Lung microvascular endothelial cell (primary cell): ENCODE results near the gene MAPKAPK3. TPM values are rescaled to one million over a fixed set of nuclear protein-coding genes. Genes with fewer than 3 reads are reported as not detected.

Source experiments
- DNase-seq, 2 donors: peaks; one replicate each; pipeline versions ENCODE4 v3.0.0 to v3.0.0-alpha.2; 2010; ENCODE audit warnings: low read depth in 2 of 2
- total RNA-seq: library from RNA; depleted of rRNA; stranded (reverse); fragments of >200 nt; gene quantifications from 2 replicates; pipeline ENCODE4 v1.2.1, GENCODE V29; 2014

The MAPKAPK3 gene
- total RNA-seq, 1 donor from 2014 or later = 2.6 TPM

DNA sequence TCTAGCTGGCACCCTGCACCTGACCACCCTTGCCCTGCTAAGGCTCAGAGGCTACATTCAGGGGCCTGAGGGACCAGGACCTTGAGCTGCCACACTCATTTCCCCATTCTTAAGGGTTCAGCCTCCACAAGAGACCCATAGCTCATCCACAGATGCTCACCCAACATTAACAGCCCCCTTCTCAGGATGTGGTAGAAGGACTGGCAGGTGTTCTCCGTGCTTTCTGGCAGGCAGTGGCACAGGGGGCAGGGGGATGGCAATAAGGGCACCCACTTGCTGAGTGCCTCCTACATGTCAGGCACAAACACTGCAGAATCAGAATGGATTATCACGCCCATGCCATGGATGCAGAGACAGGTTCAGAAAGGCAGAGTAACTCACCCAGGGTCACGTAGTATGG lies 9.4 kb downstream of the MAPKAPK3 start:
- DNase-seq = no peak

DNA sequence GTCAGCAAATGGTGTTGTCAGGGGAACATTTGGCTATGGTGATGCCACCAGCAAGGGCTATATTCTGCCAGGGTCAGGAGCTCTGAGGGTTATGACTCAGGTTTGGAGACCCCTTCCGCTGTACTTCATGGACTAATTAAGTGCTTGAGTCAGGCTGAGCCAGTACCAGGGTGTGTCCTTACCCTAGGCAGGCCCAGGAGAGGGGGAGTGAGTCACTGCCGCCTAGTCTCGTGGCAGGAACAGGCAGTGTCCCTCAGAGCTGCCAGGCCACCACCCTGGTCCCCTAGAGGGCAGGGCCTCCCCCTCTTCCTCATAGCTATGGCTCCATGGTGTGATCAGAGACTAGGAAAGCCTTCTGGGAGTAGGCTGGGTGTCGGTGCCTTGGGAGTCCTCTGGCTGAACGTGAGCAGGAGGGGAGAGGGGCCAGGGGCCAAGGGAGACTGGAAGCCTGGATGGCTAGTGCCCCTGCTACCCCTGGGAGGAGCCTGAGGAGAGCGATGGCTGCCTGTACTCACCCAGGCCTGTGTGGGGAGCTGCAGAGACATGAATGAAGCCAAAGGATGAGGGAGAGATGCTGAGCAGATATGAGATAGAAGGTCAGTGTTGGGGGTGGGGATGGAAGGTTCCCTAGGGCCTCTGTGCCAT lies 10.6 kb downstream of the MAPKAPK3 start:
- peak in 1 of 2 donors; percentile 56 for DNase-seq

DNA sequence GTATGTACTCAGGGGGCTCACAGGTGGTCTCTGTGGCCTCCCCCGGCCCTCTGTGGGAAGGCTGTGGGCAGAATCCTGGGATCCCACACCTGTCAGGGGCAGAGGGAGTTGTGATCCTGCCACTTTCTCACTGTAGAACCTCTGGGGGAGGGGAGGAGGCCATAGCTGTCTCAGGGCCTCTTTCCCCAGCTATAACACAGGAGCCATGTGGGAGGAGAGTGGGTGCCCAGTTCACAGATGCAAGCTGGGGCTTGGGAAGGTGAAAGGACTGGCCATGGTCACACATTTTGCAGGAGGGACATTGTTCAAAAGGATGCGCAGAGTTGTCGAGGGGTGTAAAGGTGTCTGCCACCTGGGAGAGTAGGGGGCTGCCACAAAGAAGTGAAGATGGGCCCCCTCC lies 11.7 kb downstream of the MAPKAPK3 start:
- no peak for DNase-seq

DNA sequence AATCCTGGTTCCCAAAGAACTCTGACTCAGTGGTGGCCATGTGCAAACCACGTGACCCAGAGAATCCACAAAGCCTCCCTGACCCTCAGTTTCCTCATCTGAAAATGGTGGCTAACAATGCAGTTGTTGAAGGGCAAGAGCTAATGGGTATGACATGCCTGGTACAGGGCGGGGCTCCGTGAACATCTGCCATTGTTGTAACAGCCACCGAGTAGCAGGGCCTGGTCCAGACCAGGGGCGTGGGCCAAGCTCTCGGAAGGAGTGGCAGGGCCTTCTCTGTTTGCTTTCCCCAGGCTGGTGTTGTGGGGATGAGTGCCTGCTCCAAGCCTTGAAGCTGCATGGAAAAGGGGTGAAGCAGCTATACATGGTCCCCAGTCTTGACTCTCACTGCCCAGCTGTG lies 13.4 kb downstream of the MAPKAPK3 start:
- no peak for DNase-seq

DNA sequence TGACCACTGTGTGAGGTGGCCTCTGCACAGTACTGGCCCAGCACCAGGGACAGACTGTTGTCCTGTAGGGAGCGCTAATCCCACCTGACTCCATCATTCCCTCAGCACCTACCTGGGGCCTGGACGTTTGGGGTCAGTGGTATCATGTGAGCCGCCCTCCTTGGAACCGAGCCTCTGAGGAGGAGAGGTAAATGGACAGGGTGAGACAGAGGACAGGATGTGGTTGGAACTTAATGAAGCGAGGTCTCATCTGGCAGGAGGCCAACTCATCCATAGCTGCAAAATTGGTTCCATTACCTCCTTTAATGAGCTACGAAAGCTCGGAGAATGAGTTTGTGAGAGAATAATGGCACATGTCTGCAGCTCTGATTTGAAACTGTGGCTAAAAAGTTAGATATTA lies 13.9 kb downstream of the MAPKAPK3 start:
- no peak for DNase-seq

DNA sequence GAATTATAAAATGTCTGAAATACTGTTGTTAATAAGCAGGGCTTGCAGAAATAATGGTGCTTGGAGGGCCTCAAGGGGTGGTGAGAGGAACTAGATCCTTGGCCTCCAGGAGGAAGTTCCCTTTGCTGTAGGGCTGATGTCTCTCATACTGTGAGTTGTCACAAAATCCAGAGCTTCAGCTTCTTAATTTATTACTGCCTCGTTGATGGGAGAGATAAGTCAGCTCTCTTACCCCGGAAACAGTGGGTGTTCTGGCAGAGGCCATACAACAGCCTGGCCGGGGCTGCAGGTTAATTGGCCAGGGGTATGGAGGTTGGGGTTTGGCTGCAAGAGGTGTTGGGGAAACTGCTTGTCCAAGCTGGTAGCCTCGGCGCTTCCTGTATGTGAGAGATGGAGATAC lies 15.5 kb downstream of the MAPKAPK3 start:
- no peak for DNase-seq

DNA sequence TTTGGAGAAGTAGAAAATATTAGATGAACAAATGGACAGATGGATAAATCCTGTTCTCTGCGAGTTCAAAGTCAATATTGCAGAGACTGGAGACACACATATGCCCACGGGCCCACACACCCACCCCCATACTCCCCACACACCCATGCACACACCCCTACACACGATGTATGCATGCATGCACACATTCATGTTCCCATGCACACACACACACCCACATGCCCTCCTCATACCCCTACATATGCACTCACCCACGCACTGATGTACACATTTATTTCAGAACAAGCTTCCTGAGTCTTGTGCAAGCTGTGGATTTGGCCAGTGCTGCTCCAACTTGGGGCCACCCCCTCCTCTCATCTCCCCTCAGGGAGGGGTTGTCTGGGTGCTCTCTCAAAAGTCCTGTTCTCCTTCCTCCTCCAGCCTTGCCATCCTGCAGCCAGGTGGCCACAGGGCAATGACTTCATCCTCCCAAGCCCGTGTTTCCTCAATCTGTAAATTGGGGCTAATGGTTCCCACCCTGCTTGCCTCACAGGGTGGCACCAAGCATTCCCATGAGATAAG lies 16.4 kb downstream of the MAPKAPK3 start:
- no peak for DNase-seq

DNA sequence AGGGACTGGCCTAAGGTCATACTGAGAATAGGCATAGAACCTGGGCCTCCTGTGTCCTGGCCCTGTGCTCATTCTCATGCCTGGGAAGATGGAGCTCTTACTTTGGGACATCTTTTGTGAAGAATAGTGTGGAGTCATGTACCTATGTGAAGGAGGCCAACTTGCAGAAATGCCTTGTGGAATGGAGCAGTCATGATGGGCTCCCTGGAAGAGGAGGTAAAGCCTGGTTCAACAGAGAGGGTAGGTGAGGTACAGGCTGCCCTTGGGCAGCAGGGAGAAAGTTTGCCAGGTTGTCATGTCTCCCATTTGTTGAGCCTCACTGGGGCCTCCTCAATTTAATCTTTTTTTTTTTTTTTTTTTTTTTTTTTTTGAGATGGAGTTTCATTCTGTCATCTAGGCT lies 18.1 kb downstream of the MAPKAPK3 start:
- DNase-seq = no peak

DNA sequence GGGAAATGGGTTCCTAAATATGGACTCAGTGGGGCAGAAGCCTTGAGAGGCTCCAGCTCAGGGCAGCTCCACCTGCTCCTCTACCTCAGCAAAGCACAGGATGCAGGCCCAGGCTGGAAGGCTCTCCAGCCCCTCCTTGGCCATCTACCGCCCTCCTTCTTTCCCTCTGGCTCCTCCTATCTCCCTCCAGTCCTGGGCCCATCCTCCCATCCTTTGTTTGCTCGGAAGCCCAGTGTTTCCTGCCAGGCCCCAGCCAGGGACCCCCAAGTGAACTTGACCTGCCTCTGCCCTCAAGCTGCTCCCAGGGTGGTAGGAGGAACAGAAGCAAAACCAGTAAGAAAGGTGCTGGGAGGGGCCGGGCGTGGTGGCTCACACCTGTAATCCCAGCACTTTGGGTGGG lies 20.1 kb downstream of the MAPKAPK3 start:
- DNase-seq = no peak

DNA sequence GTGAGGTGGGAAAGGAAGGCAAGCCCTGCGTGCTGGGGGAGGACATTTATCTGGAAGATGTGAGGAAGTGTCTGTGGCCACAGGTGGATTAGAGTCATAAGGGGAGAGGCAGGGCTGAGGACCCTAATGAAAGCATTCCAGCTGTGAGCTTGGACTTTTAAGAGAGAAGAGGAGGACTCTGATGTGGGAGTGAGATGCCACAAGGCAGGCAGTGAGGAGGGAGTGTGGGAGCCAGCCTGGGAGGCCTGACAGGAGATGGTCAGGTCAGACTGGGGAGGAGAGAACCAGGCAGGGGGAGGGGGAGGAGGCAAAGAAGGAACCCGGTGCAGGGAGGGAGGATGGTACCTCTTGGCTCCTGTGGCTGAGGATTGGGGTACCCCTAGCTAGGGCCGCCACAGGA lies 21.0 kb downstream of the MAPKAPK3 start:
- no peak for DNase-seq

DNA sequence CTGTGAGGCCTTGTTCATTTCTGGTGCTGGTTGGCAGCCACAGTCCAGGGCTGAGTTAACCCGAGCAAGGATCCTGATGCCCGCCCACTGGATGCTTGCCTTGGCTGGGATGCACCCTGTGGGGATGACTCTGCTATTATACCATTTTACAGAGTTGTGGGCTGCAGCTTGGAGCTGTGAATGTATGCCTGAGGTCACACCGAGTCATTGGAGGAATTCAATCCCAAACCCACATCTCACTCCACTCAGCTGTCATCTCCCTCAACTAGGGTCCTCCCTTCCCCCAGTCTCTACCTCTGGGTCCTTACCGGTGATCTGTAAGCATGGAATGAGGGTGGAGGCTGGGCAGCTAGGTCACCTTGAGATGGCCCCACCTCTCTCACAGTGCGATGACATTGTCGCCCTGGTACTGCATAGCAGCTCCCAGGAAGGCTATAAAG lies 22.1 kb downstream of the MAPKAPK3 start:
- no peak for DNase-seq

DNA sequence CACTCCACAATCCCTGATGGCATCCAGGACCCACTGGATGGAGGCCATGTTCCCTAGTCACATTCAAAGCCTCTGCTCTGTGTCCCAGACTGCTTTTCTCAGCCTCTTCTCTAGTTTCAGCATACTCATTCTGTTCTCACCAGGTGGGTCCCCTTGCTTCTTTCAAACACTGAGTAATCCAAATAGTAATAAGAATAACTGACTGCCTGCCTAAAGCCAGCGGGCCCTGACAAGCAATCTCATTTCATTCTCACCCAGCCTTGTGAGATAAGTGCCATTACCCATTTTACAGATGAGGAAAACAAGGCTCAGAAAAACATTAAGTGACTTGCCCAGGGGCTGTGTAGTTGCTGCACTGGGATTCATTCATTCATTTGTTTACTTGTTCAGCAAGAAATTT lies 25.4 kb downstream of the MAPKAPK3 start:
- DNase-seq = no peak

DNA sequence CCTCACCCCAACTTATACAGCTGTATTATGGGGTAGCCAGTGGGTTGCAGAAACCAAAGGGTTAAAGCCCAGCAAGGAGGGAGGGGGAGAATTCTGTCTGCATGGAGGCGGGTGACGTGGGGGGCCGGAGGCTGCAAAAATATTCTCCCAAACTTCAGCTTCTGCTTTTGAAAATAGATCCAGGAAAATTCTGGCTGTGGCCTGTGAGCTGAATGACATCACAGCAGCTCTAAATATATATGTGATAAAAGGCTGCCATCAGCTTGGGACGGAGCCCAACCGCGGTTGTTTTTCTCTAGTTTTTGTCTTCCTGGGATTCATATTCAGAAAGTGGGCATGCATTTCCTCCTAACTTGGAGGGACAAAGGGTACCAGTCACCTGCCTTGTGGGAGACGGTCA lies 27.6 kb downstream of the MAPKAPK3 start:
- no peak for DNase-seq

DNA sequence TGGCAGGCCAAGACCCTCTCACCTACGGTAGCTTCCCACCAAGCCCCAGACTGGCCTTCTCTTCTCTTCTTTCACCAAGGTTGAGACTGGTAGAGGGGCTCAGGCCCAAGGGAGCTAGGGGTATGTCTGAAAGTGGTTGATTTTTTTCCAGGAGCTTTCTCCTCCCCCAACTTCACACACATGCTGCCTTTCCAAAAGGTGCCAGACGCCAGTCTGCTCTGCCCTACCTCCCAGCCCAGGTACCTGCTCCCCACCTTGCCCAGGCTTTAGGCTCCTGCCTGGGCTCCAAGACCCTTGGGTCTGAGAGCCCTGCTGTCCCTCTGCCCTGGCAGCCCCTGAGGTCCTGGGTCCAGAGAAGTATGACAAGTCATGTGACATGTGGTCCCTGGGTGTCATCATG lies 28.4 kb downstream of the MAPKAPK3 start:
- no peak for DNase-seq

DNA sequence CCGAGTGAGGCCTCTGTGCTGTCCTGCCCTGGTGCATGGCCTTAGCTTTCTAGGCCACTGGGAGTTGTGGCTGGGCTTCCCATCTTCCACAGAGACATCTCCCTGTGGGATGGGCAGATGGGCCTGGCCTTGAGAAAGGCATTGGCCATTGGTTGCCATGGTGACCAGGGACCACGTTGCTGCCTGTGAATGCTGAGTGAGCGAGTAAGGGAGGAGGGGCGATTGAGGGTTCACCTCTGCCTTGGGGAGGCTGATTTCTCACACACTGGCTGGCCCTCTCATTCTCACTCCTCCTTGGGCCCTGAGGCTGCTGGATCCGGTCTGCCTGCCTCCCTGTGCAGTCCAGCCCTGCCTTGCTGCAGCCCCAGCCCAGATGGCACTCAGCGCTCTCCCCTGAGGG lies 31.4 kb downstream of the MAPKAPK3 start:
- DNase-seq = no peak

DNA sequence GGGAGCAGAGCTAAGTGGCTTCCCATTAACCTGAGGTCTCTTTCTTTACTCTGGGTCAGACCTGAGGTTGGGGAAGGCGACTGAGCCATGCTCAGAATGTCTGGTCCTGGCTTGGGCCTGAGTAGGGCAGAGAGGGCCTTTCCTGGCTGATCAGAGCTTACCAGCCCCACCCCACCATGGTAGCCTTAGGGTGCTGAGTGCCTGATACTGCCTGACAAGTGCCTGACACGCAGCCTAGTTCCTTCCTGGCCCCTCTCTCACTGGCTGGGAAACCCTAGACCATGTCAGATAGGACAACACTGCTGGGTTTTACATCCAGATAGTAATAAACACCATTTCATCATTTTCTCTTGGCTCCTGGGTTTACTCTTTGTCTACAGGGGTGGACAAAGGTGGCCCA lies 32.0 kb downstream of the MAPKAPK3 start:
- DNase-seq = no peak

DNA sequence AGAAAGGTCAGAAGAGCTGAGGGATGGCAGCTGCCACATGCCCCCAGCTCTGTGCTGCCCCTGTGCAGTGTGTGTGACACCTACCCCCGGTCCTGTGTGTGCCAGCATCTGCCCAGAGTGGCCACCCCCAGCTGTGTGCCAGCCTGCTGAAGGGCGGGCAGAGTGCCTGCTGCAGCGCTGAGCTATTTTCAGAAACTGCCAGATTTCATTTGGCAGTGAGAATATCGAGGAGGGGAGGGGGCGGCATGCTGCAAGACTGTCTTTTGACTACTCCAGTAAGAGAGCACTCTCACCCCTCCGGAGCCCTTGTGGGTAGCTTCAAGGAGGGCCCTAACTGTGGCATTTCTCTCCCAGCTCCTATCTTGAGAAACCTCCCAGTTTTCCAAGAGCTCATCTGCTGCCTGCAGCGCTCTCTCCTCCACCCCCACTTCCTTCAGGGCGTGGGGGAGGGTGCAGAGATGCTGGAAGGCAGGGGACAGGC lies 32.5 kb downstream of the MAPKAPK3 start:
- no peak for DNase-seq

DNA sequence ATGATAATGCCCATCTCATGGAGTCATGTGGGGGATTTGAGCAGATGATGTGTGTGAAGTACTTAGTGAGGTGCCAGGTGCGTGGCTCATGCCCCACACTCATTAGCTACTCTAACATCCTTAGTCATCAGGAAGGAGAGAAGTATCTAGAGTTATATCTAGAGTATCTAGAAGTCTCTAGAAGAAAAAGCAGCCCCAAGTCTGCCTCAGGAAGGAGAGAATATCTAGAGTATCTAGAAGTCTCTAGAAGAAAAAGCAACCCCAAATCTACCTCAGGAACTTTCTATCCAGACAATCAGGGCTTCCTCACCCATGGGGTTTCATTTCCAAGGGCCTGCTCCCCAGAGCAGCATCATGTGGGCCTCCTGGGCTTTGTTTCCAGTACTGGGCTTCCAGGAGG lies 33.1 kb downstream of the MAPKAPK3 start:
- DNase-seq = no peak

DNA sequence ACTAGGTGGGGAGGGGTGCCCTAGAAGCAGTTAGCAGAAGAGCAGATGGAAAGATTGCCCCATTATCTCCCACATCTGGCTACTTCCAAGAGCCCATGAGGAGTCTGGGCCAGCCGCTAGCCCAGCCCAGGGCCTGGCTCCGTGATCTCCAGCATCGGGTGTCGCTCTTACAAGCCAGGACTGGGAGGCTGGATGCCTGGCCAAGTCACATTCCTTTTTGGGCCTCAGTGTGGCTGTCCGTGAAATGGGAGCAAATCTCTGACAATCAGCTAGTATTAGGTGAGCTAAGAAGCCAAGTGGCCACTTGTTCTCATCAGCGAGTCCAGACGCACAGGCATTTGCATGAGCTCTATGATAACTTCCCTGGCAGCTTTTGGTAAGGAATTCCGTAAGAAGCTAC lies 34.5 kb downstream of the MAPKAPK3 start:
- no peak for DNase-seq

DNA sequence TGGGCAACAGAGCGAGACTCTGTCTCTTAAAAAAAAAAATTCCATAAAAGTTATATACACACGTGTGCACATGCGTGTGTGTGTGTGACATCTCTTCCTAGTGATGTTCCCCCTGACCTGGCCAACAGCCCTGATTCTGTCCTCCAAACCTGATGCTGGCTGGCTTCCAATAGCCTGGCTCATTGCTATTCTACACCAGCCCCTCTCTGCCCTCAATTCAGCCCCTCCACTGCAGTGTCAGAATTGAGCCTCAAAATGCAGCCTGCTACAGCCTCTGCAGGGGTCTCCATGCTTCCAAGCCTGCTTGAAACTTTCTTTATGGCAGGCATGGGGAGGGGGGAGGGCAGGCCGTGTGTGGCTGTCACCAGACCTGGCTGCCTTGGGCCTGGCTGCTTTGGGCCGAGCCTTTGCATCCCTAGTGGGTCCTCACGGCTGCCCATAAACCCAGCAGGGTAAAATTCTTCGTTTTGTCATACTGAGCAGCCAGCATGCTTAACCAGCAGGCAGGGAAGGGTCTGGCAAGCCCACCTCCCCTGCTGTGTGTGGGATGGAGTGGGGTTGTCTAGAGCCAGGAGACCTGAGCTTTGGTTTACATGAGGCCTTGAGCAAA lies 35.1 kb downstream of the MAPKAPK3 start:
- DNase-seq = no peak

DNA sequence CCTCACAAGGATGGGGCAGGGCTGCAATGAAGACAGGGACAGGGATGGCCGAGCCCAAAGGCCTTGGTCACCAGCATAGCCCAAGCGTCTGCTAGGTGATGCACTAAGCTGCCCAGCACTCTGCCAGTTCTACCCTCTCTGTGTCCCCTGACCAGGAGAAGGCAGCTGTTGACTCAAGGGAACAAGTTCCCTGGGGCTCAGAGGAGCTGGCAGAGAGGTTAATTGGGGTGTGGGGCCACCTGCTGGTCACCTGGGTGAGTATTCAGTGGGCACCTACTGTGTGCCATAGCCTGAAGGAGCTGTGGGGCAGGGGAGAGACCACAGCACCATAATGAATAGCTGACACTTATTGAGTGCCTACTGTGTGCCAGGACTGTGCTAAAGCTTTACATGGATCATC lies 35.8 kb downstream of the MAPKAPK3 start:
- DNase-seq = peak; percentile 31 to 35

DNA sequence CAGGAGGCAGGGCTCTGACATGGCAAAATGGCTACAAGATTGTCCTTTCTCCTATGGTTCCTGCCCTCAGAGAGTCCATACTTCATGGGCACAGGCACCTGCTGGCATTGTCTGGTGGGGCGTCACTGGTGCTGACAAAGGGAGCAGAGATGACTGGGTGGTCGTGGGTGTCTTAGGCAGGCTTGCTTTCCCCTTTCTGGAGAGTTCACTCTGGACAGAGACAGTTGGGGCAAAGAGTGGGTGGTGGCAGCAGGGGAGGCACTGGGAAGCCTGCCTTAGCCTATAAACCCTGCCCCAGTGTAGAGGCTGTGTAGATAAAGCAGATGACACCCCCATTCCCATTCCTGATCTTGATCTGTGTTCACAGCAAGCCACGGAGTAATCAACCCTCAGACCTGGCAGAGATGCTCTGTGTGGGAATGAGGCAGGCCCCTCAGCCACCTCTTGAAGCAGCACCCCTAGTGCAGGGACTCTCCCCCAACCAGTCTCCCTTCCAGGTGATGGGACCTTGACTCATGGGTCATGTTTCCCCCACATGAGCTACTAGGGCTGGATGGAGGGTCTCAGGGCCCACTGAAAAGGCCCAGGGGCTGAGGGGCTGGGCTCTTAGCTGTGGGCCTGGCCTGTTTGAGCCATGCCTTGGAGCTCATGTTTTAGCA lies 37.1 kb downstream of the MAPKAPK3 start:
- no peak for DNase-seq
